Measurements from ENCODE around the gene CTNNA3.

CTNNA3 gene

DNA sequence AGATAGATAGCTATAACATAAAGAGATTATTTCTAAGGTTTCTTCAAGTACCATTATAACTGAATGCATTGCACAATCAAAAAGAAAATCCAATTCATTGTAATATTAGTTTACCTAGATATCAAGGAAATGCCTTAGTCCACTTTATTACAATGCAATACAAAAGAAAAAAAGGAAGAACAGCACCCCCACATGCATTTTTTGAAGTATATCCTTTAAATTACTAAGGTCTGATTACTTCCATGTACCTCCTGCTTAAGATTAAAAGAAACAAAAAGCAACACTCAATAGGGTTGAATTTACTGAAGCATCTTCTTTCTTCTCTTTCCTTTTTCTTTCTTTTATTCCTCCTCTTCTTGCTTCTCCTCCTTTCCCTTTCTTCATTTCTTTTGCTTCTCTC is 1743.9 kb downstream of the CTNNA3 start:
- no peak for DNase-seq

DNA sequence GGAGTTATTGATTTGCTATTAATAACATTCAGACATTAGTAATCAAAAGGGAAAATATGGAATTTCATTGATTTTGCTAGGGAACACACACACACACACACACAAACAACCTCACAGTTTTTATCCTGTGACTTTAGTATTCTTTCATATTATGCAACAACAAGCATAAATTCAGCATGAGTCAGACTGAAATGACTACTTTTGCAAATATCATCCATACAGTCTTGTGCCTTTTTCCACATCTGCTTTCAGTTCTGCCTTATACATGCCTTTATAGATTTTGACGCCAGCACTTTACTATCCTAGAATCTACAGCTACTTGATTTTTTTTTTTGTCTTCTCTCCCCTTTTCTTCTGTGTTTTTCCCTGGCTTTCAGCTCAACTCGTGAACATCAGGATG is 1745.9 kb downstream of the CTNNA3 start:
- DNase-seq: no peak

DNA sequence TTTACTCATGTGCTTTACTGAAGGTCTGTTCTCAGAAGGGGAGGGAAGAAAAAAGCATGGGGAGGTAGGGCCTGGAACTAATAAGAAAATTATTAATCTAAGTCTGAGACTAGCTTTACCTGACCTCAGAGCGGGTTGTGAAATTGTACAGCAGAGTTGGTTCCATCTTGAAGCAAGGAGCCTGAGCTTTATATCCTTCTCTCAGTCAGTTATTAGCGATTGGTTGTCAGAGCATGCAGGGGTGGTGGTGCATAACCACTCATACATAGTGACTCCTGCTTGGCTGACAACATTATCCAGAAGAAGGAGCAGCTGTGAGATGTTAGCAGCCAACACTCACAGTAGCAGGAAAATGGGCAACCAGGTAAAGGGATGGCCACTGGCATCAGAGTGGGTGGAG is 1746.5 kb downstream of the CTNNA3 start:
- DNase-seq: no peak

DNA sequence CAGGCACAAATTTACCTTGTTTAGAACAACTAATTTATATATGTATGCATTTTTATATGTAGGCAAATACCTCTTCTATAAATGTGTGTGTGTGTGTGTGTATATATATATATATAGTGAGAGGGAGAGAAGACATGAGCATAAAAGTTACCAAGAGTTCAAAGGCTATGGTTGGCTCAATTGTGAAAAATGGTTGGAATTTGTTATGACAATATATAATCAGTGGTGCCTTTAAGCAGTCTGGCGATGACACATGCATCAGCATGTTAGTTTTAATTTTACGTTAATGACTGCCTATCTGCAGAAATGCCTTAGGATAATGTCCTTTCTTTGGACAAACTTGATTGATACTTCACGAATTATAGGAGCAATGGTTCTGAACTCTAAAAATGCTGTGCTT is 1750.9 kb downstream of the CTNNA3 start:
- no peak for DNase-seq

DNA sequence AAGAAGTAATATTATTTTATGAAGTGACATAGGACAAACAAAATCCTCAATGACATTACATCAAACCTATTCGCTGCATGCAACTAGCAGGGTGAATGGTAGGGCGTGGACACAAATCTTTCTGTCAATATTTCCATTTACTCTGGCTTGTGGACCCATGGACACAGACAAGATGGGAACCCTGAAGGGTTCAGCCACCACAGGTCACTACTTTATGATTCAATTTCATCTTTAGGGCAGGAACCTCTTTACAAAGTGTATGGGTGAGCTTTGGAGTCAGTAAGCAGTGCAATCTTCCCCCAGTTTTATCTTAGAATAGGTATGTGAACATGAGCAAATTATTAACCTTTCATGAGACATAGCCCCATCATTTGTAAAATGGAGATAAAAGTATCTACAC is 1752.5 kb downstream of the CTNNA3 start:
- DNase-seq: no peak

DNA sequence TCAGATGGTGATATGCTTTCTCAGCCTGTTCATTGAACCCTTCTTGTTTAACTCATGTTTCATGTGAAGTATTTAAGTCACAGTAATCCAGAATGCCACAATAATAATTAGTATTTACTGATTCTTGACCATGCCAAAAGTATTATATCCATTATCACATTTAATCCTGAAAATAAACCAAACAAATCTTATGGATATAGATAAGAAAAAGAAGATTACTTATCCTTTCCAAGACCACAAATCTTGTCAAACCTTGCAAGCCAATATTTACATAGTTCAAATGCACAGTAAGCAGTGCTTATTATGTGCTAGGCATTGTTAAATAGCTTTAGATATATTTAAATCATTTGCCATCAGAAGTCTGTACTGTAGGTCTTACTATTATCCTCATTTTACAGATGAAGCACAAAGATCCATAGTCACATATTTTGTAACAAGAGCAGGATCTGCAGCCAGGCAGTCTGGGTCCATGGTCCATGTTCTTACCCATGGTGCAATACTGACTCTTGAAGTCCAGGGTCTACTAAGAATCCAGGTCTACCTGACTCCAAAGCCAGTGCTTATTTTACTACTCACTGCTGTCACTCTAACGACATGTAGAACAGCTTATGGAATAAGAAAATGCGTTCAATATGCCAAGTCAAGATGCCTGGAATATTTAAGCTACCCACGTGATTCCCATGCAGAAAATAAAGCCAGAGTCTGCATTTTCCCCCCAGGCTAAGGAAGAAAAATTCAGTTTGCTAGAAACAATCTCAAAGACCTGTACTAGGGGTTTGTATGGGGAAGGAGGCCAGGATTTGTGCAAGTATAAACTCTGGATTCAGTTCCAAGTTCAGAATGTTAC is 1755.0 kb downstream of the CTNNA3 start:
- DNase-seq: no peak

DNA sequence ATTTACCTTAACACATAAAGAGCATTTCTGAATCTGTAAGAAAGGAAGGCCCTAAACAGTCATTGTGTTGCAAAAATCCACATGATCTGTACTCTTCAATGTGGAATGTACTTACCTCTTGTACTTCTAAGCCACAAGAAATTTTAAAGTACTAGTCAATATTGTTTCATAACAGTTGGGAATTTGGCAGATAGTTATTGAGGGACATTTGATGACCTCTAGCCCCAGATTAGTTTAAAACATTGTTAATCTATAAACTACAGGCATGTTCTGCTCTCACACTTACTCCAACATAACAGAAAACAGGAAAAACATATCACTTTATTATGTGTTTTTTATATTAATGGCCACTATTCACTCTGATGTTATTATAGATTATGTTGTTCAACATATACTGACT is 1755.9 kb downstream of the CTNNA3 start:
- DNase-seq: no peak

DNA sequence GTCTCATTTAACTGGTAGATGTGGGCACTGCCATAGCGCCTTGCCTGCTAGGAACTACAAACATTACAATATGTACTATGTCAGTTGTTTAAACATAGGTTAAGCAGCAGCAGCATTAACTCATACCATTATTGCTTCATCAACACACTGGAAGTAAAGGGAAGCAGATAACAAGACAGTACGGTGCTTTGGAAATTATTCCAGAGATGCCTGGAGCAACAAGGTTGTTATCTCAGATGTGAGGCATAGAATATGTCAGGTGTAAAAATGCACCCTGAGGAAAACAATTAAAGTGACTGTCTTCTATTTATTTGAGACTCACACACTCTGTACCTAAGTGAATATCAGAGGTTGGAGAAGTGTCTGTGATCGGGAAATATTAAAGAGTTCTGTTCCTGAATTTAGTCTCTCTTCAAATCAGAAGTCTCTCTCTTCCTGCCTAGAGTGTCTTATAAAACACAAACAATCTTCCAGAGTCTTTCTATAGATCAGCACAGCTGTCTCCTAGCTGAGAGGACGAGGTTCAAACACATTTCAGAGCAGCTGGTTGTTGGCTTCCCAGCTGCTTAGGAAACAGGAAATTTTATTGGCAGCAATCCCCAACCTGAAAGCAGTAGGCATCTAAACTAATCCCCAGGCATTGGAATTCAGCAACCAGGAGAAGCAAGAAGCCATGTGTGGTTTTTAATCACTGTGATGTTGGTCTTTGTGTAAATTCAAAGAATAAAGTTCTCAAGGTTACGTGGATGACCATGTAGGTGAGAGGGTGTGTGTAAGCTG is 1764.5 kb downstream of the CTNNA3 start:
- DNase-seq: no peak

DNA sequence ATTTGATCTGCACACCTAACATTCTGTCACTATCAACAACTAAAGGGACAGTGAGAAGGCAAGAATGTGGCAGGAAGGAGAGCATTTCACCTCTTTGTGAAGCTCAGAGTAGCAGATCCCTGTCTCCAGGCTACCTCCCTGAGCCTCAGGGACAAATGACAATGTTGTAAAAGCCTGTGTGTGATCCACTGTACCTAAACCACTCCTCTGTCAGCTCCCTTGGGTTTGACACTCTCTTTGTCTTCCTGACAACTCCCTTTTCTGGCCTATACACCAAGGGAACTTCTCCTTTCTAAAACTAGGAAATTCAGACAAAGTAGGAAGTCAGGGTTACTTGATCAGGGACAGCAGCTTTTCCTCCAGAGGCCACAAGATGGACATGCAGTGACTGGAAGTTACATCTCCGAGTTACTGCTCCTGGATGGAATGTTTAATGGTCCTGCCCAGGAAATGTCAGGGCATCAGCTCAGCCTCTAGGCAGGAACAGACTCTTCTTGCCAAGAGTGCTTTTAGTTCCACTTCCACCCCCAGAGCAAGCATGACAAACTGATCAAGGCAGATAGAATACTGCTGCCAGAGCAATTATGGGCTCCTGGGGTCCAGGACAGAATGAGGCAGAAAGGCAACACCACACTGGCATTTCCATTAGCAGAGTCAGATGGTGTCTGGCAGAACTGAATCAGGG is 1784.7 kb downstream of the CTNNA3 start:
- DNase-seq: no peak

DNA sequence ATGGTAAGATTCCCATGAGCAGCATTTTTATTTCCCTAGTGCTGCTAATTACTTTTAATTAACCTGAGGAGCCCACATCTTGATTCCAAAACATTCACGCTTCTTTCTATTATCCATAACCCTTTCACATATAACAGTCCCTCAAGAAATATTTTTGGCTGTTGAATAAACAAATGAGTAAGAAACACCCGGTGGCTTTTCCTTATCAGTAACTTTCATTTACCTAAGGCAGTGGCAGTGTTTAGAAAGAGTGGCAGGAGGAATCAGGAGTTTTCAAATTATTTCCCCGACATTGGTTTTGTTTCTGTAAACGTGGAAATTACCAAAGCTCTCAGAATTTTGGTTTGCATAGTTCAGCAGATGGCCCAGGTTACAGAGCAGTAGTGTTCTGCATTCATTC is 1785.8 kb downstream of the CTNNA3 start:
- DNase-seq: no peak

DNA sequence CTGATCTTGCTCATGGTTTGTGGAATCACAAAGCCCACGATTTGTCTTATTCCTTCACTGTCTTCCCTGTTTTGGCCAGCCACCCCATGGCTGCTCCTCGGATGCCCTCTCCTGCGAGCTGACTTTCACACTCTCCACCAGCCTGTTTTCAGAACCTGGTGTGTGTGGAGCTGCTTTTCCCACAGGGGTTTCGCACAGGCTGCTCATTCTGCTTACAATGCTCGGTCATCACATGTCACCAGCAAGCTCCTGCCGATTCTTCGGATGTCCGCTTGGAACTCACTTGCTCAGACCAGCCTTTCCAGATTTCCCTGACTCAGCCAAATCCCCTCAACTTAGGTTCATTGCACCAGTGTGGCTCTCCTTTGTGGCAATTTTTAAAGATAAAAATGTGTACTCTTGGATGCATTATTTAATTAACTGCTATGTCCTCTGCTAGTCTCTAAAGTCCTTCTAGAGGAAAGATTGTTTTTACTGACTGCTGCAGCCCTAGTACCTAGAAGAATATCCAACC is 1788.7 kb downstream of the CTNNA3 start:
- no peak for DNase-seq

DNA sequence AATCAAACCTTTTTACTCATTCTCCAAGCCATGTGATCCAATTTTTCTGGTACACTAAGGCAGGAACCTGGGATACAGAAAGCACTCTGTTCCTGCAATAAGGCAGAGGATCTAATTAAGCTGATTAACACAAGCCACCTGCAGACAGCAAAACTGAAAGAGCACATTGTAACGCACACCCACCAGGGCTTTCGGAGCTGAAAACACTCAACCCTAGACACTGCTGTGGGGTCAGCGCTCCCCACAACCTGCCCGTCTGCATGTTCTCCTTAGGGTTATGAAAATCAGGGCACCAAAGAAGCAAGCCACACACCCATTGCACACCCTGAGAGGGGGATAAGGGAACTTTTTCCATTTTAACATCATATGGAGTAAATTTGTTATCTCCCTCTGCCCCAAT is 1792.4 kb downstream of the CTNNA3 start:
- DNase-seq: no peak

DNA sequence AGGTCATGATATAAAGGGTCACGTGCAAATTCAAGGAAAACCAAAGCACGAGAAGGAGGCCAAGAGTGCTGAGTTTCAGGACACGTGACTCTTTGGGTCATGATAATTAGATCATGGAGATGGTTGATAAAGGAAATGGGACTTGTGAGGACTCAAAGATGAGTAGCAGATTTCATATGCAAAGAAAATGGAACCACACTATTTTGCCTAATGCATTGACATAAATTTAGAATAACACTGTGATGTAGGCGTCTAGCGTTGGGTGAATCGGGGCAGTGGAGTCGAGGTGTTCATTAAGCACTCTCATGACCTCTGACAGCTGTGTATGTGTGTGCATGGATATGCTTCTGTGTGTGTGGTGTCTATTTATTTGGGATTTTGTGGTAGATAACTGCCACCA is 1795.7 kb downstream of the CTNNA3 start:
- no peak for DNase-seq

DNA sequence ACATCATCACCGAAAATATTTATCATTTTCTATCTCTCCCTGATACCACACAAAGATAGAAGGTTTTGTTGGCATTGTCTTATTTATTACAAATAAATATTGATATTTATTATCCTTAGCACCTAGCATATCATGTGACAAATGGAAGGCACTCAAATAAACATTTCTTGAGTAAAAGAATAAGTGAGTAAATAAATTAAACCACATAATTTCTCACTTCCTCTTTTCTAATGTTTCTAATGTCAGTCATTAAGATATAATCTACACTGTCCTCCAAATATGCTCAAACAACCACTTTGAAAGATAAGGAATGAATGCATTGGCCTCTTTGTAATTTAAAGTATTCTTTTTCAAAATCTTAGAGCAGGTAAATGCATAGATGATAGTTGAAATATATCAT is 1797.9 kb downstream of the CTNNA3 start:
- no peak for DNase-seq

DNA sequence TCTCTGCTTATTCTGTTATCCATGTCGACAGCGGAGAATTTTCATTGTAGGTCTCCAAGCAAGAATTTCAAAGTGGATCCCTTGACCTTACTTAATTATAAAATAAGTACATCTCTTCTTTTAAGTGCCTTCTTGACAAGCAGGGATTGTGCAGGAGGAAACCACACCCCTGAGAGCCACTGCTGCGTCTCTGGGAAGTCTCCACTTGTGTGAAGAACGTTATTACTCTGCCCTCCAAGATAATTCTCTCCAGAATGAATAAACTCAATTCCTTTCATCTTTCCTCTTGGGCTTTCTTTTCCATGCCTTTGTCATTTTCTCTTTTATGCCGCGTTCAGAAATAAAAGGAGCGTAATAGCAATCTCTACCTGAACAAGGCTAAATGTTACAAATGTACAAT is 1801.0 kb downstream of the CTNNA3 start:
- DNase-seq: no peak

DNA sequence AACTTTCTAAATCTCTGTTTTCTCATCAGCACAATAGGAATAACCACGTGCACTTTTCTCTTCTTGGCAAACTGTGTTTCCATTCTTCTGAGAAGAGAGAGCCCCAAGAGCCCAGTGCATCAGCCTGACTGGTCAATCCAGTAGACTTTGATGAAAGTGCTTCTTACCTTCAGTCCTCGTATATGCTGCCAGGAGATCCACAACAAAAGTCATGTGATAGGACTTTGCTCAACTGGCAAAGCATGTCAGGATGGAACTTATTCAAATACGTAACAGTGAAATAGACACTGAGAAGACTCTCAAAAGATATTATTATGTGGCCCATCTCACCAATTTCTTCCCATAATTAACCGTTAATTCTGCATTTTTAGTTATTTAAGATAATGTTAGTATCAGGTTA is 1801.6 kb downstream of the CTNNA3 start:
- DNase-seq: no peak

DNA sequence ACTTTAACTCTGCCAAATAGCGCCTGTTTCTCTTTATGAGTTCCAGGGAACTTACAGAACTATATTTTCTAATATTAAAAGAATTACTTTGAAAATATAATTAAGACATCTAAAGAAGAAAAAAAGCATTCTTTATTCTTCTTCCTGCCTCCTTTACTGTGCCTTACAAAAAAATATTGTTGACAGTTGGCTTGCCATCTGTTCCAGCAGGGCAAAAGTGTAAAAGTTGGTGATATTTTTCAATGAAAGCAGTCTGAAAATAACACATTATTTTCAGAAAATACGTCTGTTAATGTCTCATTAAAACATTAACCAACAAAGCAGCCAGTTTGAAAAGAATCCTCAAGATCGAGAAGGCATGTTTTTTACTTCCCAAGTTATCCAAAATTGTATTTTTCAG is 1802.3 kb downstream of the CTNNA3 start:
- no peak for DNase-seq

DNA sequence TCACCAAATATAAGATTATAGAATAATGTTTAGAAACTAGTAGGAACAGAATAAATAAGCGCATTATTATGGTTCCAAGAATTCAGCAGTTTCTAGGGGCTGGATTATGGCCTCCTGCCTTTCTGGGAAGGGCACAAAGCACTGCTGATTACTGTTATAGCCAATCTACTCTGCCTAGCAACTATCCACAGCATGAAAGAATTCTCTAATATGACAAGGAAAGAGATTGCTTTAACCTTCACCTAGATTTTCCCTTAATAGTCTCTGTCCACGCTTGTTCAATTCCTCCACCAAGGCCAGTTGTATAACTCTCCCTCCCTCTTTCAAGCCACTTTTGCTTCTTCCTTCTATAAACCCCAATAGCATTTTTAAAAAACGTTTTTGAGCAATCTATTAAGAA is 1803.7 kb downstream of the CTNNA3 start:
- DNase-seq: no peak

DNA sequence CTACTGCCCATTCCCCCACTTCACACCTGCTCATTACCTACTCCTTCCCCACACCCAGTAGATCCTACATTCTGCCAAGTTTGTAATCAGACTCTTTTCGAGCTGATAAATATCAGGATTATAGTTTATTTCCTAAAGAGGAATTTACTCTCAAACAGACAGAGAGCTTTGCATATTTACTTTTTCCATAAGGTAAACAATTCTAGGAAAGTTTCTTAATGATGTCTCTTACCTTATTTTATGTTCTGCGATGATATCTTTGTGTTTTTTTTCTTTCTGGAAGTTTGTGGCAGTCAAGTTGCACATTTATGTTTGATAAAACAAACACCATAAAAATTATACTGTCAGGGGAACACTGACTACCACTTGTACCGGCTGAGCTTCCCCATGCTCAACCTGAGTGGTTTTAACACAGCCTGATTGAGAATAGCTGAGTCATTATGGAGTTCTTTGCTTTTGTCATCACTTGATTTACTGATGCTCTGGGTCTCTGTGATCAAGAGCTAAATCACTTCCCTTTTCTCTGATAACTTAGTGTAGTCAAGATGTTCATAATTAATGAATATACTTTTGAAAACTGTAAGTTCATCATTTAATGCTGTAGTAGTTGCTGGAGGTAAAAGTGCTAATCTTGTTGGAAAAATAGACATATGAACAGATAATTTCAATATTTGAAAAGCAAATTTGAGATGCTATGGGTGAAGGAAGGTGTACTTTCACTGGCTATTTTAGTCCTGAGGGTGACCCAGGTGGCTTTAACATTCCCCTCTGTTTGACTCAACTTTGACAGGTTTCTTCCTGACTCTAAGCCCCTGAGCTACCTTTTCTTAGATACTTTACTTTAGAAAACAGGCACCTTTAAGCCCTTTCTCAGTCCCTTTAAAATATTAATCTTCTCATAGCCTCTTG is 1804.7 kb downstream of the CTNNA3 start:
- no peak for DNase-seq

DNA sequence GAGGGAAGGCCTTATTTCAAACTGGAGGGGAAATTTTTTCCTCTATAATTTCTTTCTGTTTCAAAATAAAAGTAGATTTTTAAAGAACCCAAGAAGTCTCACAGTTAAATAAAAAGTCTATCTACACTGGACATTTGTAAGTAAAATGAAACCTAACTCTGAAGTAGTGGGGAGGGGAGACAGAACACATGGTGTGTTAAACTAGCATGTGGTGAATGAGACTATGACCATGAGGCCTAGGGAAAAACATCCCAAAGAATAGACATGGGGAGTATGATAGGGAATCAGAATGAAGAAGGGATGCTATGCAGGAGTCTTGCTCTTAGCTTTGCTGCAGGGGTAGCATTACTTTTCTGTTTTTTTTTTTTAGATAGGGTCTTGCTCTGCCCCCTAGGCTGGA is 1831.5 kb downstream of the CTNNA3 start:
- no peak for DNase-seq

DNA sequence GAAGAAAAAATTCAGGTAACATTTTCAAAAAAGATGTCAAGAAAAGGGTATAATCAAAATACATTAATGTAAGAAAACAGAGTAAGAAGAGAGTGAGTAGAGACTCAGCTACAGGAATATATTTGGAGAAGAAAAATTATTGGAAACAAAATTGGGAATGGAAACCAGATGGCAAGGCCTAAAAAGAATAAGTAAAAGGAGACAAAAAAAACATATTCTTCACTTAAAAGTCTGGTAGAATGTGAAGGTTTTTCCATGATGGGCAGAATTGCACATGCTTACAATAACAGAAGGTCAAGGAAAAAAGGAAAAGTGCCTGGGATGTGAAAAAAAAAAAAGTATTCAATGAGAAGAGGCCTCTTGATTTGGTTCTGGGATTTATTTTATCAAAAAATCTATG is 1832.0 kb downstream of the CTNNA3 start:
- no peak for DNase-seq

All from CD4-positive, alpha-beta T cell treated with Interleukin-12 subunit alpha and Interleukin-12 subunit beta, for 1 hour (primary cell).